GM21526 (cell line): ENCODE results near the gene DCTPP1.
A peak's percentile ranks its signal among the peaks of the same experiment; 100 is the strongest.

Source experiments
- ATAC-seq: cut with Tn5 transposase; IDR thresholded peaks from one replicate; pipeline ENCODE4 v1.9.1; 2021; ENCODE audit warnings: moderate library complexity; ENCODE audit not compliant: unreplicated experiment, low FRiP score

The DCTPP1 gene

GRCh38 chr16:30394592-30395154, 35.2 kb downstream of the DCTPP1 start:
- no peak for ATAC-seq

- no peak for ATAC-seq
These were observed 46.3 kb downstream of the DCTPP1 start for GRCh38 chr16:30383521-30383920.

- no peak for ATAC-seq
These were observed 47.5 kb downstream of the DCTPP1 start, which contains the start of gene SEPTIN1 for GRCh38 chr16:30382111-30382881. Gene SEPTIN1, minus strand, starts transcription at chr16:30382561. Its CDS starts 19 bp downstream, at chr16:30382542.

GRCh38 chr16:30381291-30382041, 48.4 kb downstream of the DCTPP1 start:
- no peak for ATAC-seq

GRCh38 chr16:30380803-30381208, 49.0 kb downstream of the DCTPP1 start:
- ATAC-seq = no peak

GRCh38 chr16:30380072-30380802, 49.6 kb downstream of the DCTPP1 start:
- ATAC-seq = no peak

- no peak for ATAC-seq
These were observed 50.6 kb downstream of the DCTPP1 start for GRCh38 chr16:30379158-30379783.

GRCh38 chr16:30378236-30379157, 51.3 kb downstream of the DCTPP1 start:
- peak; percentile 72 for ATAC-seq

GRCh38 chr16:30377812-30378235, 52.0 kb downstream of the DCTPP1 start:
- ATAC-seq = peak; percentile 28

- no peak for ATAC-seq
These were observed 52.6 kb downstream of the DCTPP1 start for GRCh38 chr16:30377050-30377811.

GRCh38 chr16:30376461-30376902, 53.3 kb downstream of the DCTPP1 start:
- ATAC-seq = no peak

GRCh38 chr16:30375864-30376263, 54.0 kb downstream of the DCTPP1 start:
- no peak for ATAC-seq

- ATAC-seq = no peak
These were observed 55.3 kb downstream of the DCTPP1 start, which contains the start of gene MYL11 for GRCh38 chr16:30374538-30374937. Gene MYL11, plus strand, starts transcription at chr16:30374802. Its CDS starts 56 bp downstream, at chr16:30374858.
